Progenitor cell of endocrine pancreas (in vitro differentiated cells): ENCODE measurements around the gene TCEAL3. TPM values are rescaled to one million over a fixed set of nuclear protein-coding genes. Genes with fewer than 3 reads are reported as not detected.

Source experiments
- DNase-seq: peaks from one replicate; pipeline ENCODE4 v3.0.0; 2021; ENCODE audit warnings: low spot score; ENCODE audit not compliant: unreplicated experiment
- H3K27ac Mint-ChIP-seq: 2 replicates; pipeline ENCODE4 v1.8.0; 2021; ENCODE audit warnings: mild to moderate bottlenecking, moderate library complexity, mixed read lengths
- H3K27me3 Mint-ChIP-seq: 2 replicates; pipeline ENCODE4 v1.8.0; 2021; ENCODE audit warnings: mixed read lengths
- H3K36me3 Mint-ChIP-seq: 2 replicates; pipeline ENCODE4 v1.8.0; 2022; ENCODE audit warnings: mixed read lengths; ENCODE audit not compliant: insufficient read depth
- H3K4me1 Mint-ChIP-seq: 2 replicates; pipeline ENCODE4 v1.8.0; 2021; ENCODE audit warnings: low read depth, mixed read lengths
- H3K4me3 Mint-ChIP-seq: 2 replicates; pipeline ENCODE4 v1.8.0; 2021; ENCODE audit warnings: low read depth, mild to moderate bottlenecking, moderate library complexity, mixed read lengths
- H3K9me3 Mint-ChIP-seq: 2 replicates; pipeline ENCODE4 v1.8.0; 2021; ENCODE audit warnings: low read depth, mixed read lengths
- CTCF ChIP-seq: fragments of 200-600 bp; sonication (generic); IDR thresholded peaks from one replicate; pipeline ENCODE4 v1.5.0; 2021; ENCODE audit warnings: antibody characterized with exemption, mild to moderate bottlenecking; ENCODE audit not compliant: unreplicated experiment
- total RNA-seq: library from RNA; stranded (reverse); gene quantifications from 2 replicates; pipeline ENCODE4 v1.2.1, GENCODE V29; 2021

Gene TCEAL3
- total RNA-seq, 1 donor from 2014 or later: 14.4 TPM

- no peaks in the 10 kb centered on the region for H3K27me3 Mint-ChIP-seq
- peaks cover 13% of the 10 kb centered on the region for H3K4me1 Mint-ChIP-seq
- TF ChIP-seq CTCF: no peak
- no peak overlapping the region for H3K27ac Mint-ChIP-seq
- peaks cover 4% of the 10 kb centered on the region for H3K36me3 Mint-ChIP-seq
- DNase-seq: no peak
- H3K4me3 Mint-ChIP-seq: no peak overlapping the region
- peaks cover 3% of the 10 kb centered on the region for H3K9me3 Mint-ChIP-seq
Observed at GRCh38 chrX:103626855-103627254, 19.1 kb downstream of the TCEAL3 start.

- Mint-ChIP-seq H3K36me3 (peaks cover 4% of the 10 kb centered on the region), H3K4me1 (peaks cover 13% of the 10 kb centered on the region), H3K27me3 (no peaks in the 10 kb centered on the region), H3K4me3 (peak within 1 kb of the TSS; percentile 98), H3K9me3 (peaks cover 3% of the 10 kb centered on the region), H3K27ac (peak within 1 kb of the TSS; percentile 98)
- DNase-seq: peak; percentile 23
- no peak for TF ChIP-seq CTCF
Observed at GRCh38 chrX:103628386-103629317, 20.9 kb downstream of the TCEAL3 start, which contains the start of gene TCEAL1. Gene TCEAL1, plus strand, starts transcription at chrX:103628975. Its CDS starts 942 bp downstream, at chrX:103629917.

- peaks cover 3% of the 10 kb centered on the region for H3K9me3 Mint-ChIP-seq
- H3K36me3 Mint-ChIP-seq: peaks cover 4% of the 10 kb centered on the region
- H3K27ac Mint-ChIP-seq: peak overlapping the region; percentile 98
- H3K27me3 Mint-ChIP-seq: no peaks in the 10 kb centered on the region
- TF ChIP-seq CTCF: peak; percentile 68
- DNase-seq: peak; percentile 50
- peaks cover 13% of the 10 kb centered on the region for H3K4me1 Mint-ChIP-seq
- peak overlapping the region; percentile 98 for H3K4me3 Mint-ChIP-seq
Observed at GRCh38 chrX:103629318-103630170, 21.8 kb downstream of the TCEAL3 start.

- H3K4me3 Mint-ChIP-seq: peak overlapping the region; percentile 98
- TF ChIP-seq CTCF: no peak
- no peak for DNase-seq
- peaks cover 12% of the 10 kb centered on the region for H3K4me1 Mint-ChIP-seq
- no peaks in the 10 kb centered on the region for H3K27me3 Mint-ChIP-seq
- peak overlapping the region; percentile 98 for H3K27ac Mint-ChIP-seq
- peaks cover 3% of the 10 kb centered on the region for H3K9me3 Mint-ChIP-seq
- H3K36me3 Mint-ChIP-seq: peaks cover 4% of the 10 kb centered on the region
Observed at GRCh38 chrX:103630171-103630511, 22.4 kb downstream of the TCEAL3 start.

- no peak for TF ChIP-seq CTCF
- H3K36me3 Mint-ChIP-seq: peaks cover 4% of the 10 kb centered on the region
- H3K27ac Mint-ChIP-seq: no peak overlapping the region
- no peak for DNase-seq
- peaks cover 3% of the 10 kb centered on the region for H3K9me3 Mint-ChIP-seq
- H3K27me3 Mint-ChIP-seq: no peaks in the 10 kb centered on the region
- peaks cover 10% of the 10 kb centered on the region for H3K4me1 Mint-ChIP-seq
- peak overlapping the region; percentile 14 for H3K4me3 Mint-ChIP-seq
Observed at GRCh38 chrX:103631145-103631544, 23.4 kb downstream of the TCEAL3 start.
